ENCODE results near the gene LIMA1.
A peak's percentile ranks its signal among the peaks of the same experiment; 100 is the strongest.

Gene LIMA1

DNA sequence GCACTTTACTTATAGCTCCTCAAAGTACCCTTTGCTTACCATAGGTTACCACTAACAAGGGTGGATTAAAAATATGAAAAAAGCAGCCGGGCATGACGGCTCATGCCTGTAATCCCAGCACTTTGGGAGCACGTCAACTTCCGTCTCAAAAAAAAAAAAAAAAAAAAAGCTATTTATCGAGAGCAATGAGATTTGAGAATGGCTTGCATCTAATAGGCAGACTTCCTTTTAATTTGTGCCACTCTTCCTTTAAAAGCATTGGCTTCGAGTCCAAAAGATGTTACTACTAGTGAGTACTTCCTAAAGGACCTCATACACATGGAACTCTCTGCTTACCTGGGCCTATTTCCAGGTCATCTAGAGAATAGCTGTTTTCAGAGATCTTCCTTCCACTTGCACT, 77.7 kb downstream of the LIMA1 start:
- no peak for TF ChIP-seq RARB (CRISPR knock-in tag; IDR thresholded peaks at IDR 0.05)
- TF ChIP-seq ISL1 (CRISPR knock-in tag; IDR thresholded peaks at IDR 0.05): no peak
- no peak for TF ChIP-seq CSDC2 (CRISPR knock-in tag; IDR thresholded peaks at IDR 0.05)
- no peak for TF ChIP-seq ZNF565 (CRISPR knock-in tag; conservative IDR thresholded peaks at IDR 0.05; ENCODE audit: low read depth)
- TF ChIP-seq PATZ1 (CRISPR knock-in tag; IDR thresholded peaks at IDR 0.05; ENCODE audit: borderline replicate concordance): no peak
- TF ChIP-seq PPARA (CRISPR knock-in tag; IDR thresholded peaks at IDR 0.05; ENCODE audit: borderline replicate concordance): no peak
- TF ChIP-seq BACH2 (CRISPR knock-in tag; IDR thresholded peaks at IDR 0.05; ENCODE audit: borderline replicate concordance): no peak
- TF ChIP-seq TOX (CRISPR knock-in tag; IDR thresholded peaks at IDR 0.05; ENCODE audit: borderline replicate concordance): no peak

GRCh38 chr12:50203691-50204090, 79.6 kb downstream of the LIMA1 start:
- ATAC-seq: no peak
- TF ChIP-seq, protein P1, sequence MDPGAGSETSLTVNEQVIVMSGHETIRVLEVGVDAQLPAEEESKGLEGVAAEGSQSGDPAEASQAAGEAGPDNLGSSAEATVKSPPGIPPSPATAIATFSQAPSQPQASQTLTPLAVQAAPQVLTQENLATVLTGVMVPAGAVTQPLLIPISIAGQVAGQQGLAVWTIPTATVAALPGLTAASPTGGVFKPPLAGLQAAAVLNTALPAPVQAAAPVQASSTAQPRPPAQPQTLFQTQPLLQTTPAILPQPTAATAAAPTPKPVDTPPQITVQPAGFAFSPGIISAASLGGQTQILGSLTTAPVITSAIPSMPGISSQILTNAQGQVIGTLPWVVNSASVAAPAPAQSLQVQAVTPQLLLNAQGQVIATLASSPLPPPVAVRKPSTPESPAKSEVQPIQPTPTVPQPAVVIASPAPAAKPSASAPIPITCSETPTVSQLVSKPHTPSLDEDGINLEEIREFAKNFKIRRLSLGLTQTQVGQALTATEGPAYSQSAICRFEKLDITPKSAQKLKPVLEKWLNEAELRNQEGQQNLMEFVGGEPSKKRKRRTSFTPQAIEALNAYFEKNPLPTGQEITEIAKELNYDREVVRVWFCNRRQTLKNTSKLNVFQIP (CRISPR knock-in tag; IDR thresholded peaks at IDR 0.05; ENCODE audit: borderline replicate concordance, low read depth): no peak
- TF ChIP-seq ZNF565 (CRISPR knock-in tag; conservative IDR thresholded peaks at IDR 0.05; ENCODE audit: low read depth): no peak
- no peak for TF ChIP-seq CSRNP3 (CRISPR knock-in tag; IDR thresholded peaks at IDR 0.05)
- no peak for TF ChIP-seq OSR1 (CRISPR knock-in tag; IDR thresholded peaks at IDR 0.05)
- TF ChIP-seq, protein P2, sequence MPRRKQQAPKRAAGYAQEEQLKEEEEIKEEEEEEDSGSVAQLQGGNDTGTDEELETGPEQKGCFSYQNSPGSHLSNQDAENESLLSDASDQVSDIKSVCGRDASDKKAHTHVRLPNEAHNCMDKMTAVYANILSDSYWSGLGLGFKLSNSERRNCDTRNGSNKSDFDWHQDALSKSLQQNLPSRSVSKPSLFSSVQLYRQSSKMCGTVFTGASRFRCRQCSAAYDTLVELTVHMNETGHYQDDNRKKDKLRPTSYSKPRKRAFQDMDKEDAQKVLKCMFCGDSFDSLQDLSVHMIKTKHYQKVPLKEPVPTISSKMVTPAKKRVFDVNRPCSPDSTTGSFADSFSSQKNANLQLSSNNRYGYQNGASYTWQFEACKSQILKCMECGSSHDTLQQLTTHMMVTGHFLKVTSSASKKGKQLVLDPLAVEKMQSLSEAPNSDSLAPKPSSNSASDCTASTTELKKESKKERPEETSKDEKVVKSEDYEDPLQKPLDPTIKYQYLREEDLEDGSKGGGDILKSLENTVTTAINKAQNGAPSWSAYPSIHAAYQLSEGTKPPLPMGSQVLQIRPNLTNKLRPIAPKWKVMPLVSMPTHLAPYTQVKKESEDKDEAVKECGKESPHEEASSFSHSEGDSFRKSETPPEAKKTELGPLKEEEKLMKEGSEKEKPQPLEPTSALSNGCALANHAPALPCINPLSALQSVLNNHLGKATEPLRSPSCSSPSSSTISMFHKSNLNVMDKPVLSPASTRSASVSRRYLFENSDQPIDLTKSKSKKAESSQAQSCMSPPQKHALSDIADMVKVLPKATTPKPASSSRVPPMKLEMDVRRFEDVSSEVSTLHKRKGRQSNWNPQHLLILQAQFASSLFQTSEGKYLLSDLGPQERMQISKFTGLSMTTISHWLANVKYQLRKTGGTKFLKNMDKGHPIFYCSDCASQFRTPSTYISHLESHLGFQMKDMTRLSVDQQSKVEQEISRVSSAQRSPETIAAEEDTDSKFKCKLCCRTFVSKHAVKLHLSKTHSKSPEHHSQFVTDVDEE (CRISPR knock-in tag; IDR thresholded peaks at IDR 0.05): no peak
- TF ChIP-seq ISL1 (CRISPR knock-in tag; IDR thresholded peaks at IDR 0.05): no peak
- no peak for TF ChIP-seq ESRRG (CRISPR knock-in tag; IDR thresholded peaks at IDR 0.05)
- no peak for TF ChIP-seq ZNF8 (CRISPR knock-in tag; IDR thresholded peaks at IDR 0.05)
- no peak for TF ChIP-seq ARNTL (CRISPR knock-in tag; IDR thresholded peaks at IDR 0.05; ENCODE audit: borderline replicate concordance, low read depth)
- TF ChIP-seq ZC3H10 (CRISPR knock-in tag; IDR thresholded peaks at IDR 0.05): no peak
- TF ChIP-seq, protein P3, sequence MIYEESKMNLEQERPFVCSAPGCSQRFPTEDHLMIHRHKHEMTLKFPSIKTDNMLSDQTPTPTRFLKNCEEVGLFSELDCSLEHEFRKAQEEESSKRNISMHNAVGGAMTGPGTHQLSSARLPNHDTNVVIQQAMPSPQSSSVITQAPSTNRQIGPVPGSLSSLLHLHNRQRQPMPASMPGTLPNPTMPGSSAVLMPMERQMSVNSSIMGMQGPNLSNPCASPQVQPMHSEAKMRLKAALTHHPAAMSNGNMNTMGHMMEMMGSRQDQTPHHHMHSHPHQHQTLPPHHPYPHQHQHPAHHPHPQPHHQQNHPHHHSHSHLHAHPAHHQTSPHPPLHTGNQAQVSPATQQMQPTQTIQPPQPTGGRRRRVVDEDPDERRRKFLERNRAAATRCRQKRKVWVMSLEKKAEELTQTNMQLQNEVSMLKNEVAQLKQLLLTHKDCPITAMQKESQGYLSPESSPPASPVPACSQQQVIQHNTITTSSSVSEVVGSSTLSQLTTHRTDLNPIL (CRISPR knock-in tag; IDR thresholded peaks at IDR 0.05; ENCODE audit: low read depth): no peak
- no peak for TF ChIP-seq BACH2 (CRISPR knock-in tag; IDR thresholded peaks at IDR 0.05; ENCODE audit: borderline replicate concordance)
- TF ChIP-seq ZNF70 (CRISPR knock-in tag; IDR thresholded peaks at IDR 0.05): no peak
- TF ChIP-seq PPARA (CRISPR knock-in tag; IDR thresholded peaks at IDR 0.05; ENCODE audit: borderline replicate concordance): no peak
- no peak for TF ChIP-seq RARB (CRISPR knock-in tag; IDR thresholded peaks at IDR 0.05)
- no peak for TF ChIP-seq TCF4 (CRISPR knock-in tag; IDR thresholded peaks at IDR 0.05; ENCODE audit: borderline replicate concordance)
- TF ChIP-seq GLIS3 (CRISPR knock-in tag; IDR thresholded peaks at IDR 0.05): no peak
- no peak for TF ChIP-seq ZFP3 (CRISPR knock-in tag; IDR thresholded peaks at IDR 0.05)

More for the DNA sequence above, 77.7 kb downstream of the LIMA1 start:
- no peak for ATAC-seq

- ATAC-seq: peak; percentile 80
- TF ChIP-seq OSR1 (CRISPR knock-in tag; IDR thresholded peaks at IDR 0.05) (no peak), CSDC2 (CRISPR knock-in tag; IDR thresholded peaks at IDR 0.05) (no peak), PATZ1 (CRISPR knock-in tag; IDR thresholded peaks at IDR 0.05; ENCODE audit: borderline replicate concordance) (no peak), ISL1 (CRISPR knock-in tag; IDR thresholded peaks at IDR 0.05) (peak; percentile 67)
Measured at GRCh38 chr12:50201987-50202521, 81.3 kb downstream of the LIMA1 start.
